GM19328 (cell line): ENCODE measurements around the gene FAM83C.

ENCODE experiments used
- ATAC-seq: cut with Tn5 transposase; IDR thresholded peaks from one replicate; pipeline ENCODE4 v1.9.1; 2021; ENCODE audit warnings: mild to moderate bottlenecking, moderate library complexity; ENCODE audit not compliant: unreplicated experiment

Gene FAM83C

DNA sequence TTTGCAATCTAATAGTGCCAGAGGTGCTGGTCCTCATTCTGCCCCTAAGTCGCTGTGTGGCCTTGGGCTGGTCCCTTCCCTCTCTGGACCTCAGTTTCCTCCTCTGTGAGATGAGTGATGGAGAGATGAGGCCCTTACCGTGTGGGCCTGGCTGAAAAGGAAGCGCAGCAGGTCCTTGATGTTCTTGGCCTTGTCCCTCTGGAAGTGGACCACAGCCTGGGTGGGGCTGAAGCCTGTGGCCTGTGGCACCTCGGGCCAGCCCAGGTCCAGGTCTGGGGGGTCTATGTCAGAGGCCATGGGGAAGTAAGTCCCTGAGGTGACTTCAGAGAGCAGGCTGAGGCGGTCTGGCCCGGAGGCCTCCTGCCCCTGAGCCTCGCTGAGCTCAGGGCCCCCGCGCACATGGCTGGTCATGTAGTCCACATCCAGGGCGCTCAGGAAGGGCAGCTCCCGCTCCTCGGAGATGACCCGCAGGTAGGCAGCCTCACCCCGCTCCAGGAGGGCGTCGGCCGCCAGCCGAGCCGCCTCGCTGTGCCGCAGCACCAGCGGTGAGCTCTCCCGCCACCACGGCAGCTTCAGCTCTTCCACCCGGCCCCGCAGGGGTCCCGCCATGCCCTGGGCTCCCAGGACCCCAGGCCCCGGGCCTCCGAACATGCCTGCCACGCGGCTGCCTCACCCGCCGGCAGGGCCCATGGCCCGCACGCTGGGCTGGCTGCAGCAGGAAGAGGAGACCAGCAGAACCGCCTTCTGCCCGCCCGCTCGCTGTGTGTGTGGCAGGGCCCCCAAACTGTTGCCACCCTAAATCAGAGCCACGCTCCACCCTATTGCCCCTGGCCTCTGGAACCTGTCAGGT is at the start of gene FAM83C:
TSS of gene FAM83C (minus strand) at position 772 of the 850 bp plus-strand sequence. CDS start at position 651, 121 bp downstream.
- no peak for ATAC-seq

DNA sequence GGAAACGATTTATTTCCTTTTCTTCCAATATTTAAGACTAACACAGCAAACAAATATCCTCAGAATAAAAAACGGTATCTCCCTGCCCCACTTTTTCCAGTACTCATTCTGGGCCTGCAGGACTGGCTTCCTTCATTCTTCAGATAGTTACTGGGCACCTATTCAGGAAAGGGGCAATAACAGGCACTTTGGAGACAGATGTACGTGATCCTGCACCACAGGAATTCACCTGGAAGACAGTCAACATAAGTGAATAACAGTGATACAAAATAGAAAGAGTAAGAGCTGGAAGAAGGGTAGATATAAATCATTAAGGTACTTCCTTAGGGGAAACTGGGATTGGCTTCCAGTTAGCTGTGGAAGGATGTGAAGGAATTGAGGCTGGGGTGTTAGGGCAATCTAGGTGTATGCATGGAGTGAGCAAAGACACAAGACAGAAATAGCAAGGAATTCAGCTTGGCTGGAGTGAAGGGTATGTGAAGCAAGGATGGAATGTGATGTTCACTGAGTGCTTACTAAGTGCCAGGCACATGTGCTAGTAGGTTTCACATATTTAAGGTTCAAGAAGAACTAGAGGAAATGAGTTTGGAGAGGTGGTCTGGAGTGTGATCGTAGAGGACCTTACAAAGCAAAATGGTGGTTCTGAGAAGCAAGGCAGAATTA is 49.3 kb upstream of the FAM83C start:
- ATAC-seq, result no peak

DNA sequence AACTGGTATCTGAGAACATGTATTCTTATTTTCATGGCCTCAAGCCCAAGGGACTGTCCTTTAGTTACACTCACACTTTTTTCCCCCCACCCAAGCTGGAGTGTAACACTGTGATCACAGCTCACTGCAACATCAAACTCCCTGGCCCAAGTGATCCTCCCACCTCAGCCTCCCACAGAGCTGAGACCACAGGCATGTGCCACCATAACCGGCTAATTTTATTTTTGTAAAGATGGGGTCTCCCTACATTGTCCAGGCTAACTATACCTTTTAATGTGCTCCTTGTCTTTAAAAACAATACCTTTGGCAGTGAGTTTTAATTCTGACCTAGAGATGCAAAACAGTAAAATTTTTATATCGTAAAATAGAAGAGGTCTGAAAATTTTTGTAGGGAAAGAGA is 48.2 kb upstream of the FAM83C start:
- ATAC-seq, result no peak

DNA sequence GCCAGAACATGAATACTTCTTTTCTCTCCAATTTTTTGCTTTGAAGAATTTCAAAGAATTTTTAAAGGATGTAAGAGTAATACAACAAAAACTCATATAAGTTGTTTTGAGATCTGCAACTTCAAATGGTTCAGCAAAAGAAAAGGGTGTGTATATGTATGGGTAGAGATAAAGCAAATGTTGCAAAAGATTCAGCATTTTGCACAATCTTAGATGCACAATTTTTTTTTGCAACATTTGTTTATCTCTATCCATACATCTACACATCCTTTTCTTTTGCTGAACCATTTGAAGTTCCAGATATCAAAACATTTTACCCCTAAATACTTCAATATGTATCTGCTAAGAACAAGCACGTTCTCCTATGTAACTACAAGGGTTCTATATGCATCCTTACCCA is 47.4 kb upstream of the FAM83C start:
- no peak for ATAC-seq

DNA sequence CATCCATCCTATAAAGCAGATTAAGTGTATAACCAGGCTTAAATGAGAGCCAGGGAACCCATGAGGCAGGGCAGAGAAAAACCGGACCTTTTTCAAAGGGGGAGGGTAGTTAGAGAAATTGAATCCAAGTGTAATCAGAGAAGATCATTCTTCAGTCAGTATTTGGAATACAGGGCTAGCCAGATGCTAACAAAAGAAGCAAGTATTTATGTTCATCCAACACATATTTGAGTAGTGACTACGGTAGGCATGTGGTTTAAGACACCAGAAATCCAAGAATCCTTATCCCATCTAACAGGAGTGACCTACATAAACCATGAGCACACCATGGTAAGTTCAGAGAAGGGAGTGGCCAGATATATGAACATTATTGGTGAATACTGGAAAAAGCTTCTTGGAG is 46.8 kb upstream of the FAM83C start:
- no peak for ATAC-seq

DNA sequence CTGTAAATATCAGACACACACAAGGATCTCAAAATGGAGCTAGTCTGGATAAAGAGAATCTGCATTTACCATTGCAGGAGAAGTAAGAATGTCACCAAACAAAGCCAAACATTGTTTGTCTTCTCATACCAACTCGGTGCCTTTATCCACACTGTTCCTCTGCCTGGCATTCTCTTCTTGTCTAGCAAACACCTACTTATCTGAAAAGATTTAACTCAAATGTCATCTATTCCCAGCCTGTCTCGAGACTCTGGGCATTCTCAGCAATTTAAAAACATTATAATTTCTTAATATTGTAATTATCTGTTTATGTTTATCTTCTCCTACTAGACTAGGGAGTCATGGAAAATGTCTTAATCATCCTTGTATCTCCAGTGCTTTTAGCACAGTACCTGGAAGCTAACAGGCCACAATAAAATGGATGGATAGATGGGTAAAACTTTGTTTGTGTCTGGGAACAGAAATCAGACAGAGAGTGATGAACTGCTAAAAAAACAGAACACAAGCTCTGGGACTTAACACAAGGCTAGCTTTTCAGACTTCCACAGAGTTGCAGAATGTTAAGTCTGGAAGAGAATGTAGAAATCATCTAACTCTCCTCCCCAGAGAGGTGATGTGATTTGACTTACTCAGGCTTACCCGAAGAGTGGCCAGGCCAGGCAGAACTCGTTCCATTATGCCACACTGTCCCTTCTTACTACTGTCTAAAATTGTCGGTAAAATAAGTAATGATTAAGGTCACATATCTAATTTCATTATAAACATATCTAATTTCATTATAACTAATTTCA is 42.3 kb upstream of the FAM83C start:
- ATAC-seq, result no peak

DNA sequence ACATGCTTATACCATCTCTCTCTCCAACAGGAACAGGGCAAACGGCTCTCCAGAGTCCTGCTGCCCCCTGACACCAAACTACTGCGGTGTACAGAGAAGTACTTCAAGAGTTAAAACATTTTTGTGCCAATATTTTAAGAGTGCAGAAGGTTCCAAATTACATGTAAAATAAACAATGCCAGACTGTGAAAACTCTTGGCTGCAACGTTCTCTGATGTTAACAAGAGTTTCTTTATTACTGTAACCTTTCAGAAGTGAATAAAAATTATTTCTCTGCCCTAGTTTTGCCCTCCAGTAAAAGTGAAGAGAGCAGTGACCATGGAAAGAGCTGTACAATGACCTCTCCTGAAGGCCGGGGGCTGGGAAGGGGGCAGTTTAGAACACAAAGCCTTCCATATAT is 41.4 kb upstream of the FAM83C start:
- ATAC-seq, result no peak

DNA sequence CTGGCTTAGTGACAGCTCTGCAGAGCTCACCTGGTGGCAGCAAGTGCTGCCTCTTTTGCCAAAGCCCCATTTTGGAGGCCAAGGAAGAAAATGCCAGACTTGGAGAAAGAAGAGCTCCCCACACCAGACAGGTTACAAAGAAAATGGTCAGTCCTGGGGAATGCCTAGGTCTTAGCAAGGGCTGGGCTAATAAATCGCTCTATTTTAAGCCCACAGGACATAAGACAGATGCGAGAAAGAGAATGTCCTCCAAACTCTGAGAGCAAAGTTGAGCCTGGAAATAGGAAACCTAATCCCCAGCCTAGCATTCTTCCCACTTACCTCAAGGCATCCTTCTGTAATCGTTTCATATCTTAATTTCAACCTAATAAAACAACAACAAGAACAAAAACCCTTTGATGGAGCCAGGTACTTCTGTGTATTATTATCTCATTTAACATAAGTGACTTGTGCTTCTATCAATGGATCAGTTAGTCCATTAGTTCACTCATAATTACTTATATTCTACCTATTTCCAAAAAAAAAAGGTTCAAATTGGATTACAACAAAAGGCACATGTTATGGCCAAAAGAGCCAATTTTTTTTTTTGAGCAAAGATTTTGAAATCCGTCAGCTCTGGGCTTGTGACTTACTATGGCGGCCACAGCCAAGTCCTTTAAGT is 40.4 kb upstream of the FAM83C start:
- no peak for ATAC-seq

DNA sequence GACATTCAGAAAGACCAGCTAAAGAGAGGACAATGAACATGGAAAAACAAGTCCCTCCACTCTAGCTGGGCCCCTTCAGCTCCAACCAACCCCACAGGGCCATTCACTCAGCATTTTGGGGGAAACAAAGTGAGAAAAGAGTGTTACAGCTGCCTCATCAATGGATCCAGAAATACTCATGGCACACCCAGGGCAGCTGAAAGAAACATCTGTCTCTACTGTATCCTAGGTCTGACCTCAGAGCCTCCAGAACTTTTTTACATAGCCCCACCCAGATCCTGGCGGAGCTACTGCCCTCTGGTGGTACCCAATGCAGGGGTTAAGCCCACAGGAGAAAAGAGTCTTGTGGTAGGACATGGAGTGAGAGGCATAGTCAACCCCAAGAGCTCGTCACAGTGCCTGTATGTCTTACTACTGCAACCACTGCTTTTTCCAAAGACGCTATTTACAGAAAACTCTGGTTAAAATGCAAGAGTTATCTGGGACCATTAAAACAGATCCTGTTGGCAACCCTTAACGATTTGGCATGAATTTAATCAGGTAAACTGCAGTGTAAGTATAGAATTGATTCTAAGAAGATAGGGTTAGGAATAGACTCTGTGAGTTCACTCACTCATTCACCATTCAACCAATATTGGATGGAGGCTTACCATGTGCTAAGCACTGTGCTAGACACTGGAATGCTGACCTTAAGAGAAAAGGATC is 37.4 kb upstream of the FAM83C start:
- no peak for ATAC-seq

DNA sequence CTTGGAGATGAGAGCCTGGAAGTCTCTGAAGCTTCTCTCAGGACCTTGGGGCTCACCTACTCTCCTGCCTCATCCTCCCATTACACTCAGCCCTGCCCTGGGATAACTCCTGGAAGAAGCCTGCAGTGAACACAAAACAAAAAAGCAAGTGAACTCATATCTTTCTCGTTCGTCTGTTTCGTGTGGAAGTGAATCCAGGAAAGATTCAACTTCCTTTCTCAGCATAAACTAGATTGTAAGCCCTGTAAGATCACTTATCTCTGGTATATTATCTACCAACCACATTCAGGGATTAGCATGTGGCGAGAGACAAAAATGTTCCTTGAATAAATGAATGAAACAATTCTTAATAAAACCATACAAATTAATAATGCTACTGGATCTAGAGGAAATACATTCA is 36.5 kb upstream of the FAM83C start:
- no peak for ATAC-seq

DNA sequence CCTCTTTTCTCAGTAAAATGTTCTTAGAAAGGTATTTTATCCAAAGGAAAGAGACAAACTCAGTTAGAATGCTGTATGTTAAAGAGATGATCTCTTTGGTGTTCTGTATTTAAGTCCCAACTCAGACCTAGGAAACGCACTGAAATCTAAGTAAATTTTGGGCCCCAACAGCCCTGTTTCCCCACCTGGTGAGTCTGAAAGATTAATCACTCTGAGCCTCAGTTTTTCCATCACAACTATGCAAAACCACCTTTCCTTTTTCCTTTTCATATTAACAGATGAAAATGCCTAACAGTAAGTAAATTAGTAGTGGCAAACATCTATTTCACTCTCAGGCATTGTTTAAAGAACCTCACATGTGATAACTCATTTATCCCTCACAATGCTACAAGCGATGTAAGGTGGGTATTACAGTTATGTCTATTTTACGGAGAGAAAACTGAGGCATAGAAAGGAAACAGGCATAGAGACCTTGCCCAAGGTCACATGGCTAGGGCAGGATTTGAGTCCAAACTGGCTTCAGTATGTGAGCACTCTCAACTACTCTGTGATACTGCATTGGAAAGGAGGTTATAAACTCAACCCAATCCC is 36.0 kb upstream of the FAM83C start:
- ATAC-seq, result no peak

DNA sequence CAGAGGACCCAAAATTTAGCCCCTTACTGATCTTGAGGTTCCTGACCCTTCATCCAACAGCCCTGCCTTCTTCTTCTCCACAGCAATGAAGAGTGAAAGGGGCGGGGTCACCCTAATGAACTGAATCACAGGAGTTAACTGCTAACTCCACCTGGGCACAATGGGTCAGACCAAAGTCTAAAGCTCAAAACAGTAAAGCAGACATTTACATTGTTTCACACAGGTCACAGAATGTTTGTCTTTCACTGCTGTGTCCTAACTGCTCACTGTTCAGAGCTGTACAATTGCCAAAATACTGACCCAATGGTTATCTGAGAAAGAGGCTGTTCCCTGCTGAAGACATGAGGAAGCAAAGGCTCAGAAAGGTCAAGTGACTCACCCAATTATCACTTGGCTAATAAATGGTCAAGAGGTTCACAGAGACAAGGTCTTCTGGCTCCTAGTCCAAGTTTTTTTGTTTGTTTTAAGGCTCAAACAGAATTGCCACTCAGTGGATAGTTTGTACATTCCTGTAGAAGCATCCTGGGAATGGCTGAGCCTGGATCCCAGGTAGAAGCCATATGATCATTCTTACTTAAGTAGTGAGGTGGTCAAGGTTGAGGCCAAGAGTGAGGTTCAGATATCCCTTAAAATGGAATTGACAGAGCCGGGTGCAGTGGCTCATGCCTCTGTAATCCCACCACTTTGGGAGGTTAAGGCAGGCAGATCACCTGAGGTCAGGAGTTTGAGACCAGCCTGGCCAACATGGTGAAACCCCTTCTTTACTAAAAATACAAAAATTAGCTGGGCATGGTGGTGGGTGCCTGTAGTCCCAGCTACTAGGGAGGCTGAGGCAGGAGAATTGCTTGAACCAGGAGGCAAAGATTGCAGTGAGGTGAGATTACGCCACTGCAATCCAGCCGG is 35.1 kb upstream of the FAM83C start:
- ATAC-seq, result no peak

DNA sequence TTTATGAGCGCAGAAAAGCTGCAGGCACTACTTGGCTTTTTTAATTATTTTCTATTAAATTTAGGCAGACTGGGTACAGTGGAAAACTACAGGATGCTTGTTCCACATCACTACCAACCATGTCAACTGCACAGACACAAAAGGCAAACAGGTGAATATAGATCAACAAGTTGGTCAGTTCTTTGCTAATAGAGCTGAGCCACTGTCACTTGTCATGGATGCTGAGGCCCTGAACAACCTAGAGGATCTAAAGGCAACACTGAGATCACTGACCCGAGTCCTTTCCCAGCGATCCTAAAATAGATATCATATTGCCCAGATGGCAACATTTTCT is 34.5 kb upstream of the FAM83C start:
- no peak for ATAC-seq

DNA sequence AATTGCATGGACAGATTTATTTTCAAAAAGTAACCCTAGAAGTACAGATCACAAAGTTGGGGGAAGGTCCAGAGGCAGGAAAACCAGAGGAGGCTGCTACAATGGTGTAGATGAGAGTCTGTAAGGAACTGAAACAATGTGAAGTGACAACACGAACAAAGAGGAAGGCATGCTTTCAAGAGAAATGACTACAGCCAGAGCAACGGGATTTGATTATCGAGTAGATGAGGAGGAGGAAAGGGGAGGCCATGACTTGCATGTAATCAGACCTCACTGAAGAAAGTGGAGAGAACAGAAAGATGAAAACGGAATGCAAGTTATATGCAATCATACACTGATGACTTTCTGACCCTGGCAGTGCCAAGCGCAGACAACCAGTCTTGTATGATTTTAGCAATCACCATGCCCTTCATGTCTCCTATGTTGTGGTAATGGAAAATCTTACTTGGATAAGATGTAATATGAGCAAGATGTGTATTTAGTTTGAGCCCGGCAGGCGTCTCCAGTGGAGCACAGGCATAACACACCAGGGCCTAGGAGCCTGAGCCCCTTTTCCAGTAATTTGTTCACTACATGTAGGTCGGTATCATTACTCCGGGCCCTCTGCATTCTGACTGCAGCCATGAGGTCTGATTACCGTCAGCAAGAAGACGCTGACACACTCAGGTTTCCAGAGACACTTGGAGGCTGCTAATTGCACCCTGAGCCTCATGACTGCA is 34.0 kb upstream of the FAM83C start:
- no peak for ATAC-seq

DNA sequence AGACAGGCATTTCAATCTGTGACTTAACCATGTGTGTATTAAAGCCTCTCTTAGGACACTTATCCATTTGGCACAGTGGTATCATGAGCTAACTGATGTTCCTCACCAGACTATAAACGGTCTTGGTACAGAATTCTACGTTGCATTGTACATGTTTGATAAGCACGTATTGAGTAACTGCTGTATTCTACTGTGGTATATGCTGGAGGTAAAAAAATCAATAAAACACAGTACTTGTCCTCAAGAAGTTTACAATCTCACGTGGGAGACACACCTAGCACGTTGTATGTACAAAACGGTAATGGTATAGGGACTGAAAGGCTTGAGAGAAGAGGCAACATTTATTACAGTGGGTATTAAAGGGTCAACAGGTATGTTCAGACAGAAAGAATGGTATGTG is 33.2 kb upstream of the FAM83C start:
- ATAC-seq, result no peak

DNA sequence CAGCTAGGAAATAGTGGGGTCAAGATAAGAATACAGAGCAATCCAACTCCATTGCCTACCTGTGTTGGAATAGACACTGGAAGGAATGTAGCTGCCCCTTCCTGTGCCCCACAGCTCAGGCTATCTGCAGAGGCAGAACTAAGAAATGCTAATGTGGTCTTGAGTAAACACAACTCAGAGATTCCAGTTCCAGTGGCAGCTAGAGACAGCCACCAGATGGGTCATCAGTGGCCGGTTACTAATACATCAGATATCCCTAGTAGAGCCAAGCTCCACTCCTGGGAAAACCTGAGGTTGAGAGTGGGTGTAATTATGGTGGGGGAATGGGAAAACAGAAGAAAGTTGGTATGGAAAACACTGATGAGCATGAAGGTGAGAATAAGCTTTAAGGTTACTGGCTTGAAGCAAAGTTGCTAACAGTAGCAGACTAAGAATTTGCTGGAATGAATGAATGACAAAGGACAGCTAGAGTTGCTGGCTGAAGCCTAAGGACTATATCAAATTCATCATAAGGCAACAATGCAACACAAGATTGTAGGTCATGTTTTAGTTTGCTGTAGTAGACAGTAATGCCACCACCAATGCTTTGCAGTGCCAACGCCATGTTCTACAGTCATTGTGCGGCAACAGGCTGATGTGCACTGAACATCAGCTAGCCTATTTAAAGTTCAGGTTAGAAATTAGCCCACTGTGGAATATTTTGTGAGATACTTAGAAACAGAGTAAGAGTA is 28.3 kb upstream of the FAM83C start:
- ATAC-seq, result no peak

DNA sequence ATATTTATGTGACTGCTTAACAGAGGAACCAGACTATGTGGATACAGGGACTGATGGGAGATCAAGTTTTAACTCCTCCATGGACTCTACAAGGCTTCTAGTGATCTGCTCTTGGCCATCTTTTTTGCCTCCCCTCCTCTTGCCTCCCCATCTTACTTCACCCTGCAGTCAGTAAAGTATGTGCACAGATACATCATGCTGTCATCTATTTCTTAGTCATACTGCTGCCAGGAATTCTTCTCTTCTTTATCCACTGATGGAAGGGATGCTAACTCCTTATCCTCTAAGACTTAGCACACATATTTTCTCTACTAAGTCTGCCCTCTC is 27.6 kb upstream of the FAM83C start:
- no peak for ATAC-seq

DNA sequence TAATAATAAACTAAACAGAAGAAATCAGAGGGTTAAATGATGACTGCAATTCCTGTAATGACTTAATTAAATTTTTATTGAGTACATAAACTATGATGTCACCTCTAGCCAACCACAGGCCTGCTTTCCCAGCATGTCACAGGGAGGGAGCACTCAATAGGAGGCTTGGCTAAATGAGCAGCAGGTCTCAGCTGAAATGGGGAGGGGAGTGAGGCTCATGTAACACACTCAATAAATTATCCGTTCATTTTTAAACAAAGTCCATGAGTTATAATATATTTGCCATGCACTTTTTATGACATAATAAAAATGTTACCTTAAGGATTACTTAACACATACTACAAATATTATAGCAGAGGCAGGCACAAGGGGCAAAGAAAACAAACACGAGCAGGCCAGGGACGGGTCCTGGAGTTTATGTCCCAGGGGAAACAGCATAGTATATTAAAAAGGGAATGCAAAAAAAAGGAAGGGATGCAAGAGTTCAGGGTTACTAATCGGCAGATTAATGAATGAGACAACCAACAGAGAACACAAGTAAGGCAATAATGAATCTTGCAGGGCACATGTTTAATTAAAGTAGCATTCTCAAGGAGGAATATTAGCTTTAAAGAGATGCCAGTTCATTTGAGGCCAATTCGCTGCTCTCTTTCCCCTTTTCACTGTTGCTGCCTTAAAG is 27.1 kb upstream of the FAM83C start:
- ATAC-seq, result no peak
